ENCODE measurements around the gene SPACA7. TPM values are rescaled to one million over a fixed set of nuclear protein-coding genes. Genes with fewer than 3 reads are reported as not detected.

The SPACA7 gene, protein sequence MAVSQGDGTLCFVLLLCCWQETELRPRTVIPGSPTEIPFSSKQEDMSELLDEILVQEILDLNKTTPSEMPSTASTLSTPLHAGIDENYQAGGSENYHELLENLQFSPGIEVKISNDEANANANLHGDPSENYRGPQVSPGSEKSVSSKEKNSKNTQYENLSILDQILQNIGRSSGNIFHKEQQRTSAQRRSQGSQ
- not detected for polyA plus RNA-seq (ENCODE audit: insufficient read length in 3 of 3)
- long read RNA-seq, donor 1, result 0 reads
- long read RNA-seq, donor 2, result 0 reads
- long read RNA-seq, donor 3, result 0 reads
- long read RNA-seq, donor 4, result 0 reads
- long read RNA-seq, donor 5, result 0 reads
- long read RNA-seq, donor 6, result 0 reads
- long read RNA-seq, donor 7, result 0 reads
- long read RNA-seq, donor 8, result 0 reads
- long read RNA-seq, donor 9, result 0 reads
- long read RNA-seq, donor 10, result 0 reads
- long read RNA-seq, donor 11, result 0 reads
- long read RNA-seq, donor 12, result 0 reads
- long read RNA-seq, donor 13, result 0 reads
- long read RNA-seq, donor 14, result 0 reads
- long read RNA-seq, donor 15, result 0 reads
- long read RNA-seq, donor 16, result 0 reads

DNA sequence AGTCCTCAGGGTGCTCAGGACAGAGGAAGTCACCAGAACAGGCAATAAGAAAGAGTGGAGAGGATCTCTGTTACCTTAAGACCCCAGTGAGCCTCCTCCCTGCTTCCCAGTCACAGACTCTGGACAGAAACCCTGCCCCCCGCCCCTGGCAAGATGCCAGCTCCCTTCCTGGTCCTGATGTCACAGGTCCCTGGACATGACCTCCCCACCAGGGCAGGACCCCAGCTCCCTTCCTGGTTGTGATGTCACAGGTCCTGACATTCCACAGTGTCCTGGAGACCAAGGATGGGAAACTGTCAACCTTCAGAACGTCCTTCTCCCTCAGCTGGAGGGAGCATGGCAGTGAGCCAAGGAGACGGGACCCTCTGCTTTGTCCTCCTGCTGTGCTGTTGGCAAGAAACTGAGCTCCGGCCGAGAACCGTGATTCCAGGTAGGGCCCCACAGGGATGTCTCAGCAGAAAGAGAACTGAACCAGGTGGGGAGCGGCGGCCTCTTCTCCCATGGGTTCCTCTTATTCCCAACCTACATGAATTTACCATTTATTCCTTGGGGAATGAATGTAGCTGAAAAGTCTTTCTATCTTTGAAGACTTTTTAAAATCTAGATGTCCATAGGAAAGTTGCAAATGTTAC, at the start of gene SPACA7:
SPACA7 (plus strand) TSS at position 306 of the 632 bp plus-strand sequence; CDS start at position 337, 31 bp downstream.
- no peak for DNase-seq (ENCODE audit: extremely low read depth in 1 of 11, low read depth in 9 of 11, low spot score in 4 of 11)

DNA sequence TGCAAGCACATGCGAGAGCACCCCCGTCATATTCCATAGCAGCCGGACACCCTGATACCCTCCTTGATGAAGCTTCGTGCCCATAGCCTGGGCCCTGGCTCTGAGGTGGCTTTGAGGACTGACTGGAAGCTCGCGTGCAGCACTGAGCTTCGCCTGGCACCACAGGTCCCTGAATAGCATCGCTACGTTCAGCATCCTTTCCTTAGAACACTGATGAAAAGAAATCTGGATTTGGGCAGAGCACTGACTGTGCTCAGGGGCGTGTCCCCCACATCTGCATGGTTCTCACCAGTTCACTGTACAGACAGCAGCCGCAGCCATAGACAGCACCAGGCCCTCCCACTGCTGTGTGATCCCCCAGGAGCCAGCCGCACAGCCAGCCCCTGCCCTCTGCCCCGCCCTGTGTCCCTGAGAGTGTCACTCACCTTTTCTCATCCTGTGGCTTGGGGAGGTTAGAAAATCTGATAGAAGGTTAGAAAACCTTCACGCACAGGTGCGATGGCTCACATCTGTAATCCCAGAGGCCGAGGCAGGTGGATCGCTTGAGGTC, 49.3 kb upstream of the SPACA7 start:
- DNase-seq (ENCODE audit: extremely low read depth in 1 of 11, low read depth in 9 of 11, low spot score in 4 of 11), result no peak

DNA sequence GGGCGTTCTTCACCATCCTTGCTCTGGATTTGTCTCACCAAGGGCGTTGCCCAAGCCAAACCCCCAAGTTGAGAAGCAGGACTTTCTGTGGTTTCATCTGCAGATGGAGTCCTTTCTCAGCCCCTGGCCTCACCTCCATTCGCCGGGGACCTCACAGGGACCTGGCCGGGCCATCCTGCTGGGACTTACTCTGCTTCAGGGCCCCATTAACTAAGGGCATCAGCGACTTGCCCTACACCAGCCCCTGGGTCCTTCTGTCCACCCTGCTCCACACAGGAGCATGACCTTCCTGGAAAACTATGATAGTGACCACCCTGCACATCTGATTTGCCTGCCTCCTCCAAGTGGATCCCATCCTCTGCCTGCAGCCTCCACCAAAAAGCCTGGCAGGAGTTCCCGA, 47.2 kb upstream of the SPACA7 start:
- DNase-seq (ENCODE audit: extremely low read depth in 1 of 11, low read depth in 9 of 11, low spot score in 4 of 11), result no peak

DNA sequence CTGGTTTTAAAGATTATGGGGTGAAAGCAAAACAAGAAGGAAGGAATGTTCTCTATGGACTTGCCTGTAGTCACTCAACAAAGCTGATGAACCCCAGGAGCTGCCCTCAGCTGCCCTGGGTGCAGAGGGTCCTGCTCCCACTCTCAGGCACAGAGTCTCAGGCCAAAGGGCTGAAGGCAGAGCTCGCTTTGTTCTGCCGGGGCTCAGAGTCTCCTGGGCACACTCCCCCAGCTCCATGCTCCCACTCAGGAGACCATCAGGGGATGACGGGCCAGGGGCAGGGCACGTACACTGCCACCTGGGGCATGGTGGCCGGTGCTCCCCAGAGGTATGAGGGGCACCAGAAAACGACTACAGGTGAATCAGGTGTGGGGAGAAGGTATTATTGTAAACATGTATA, 46.8 kb upstream of the SPACA7 start:
- no peak for DNase-seq (ENCODE audit: extremely low read depth in 1 of 11, low read depth in 9 of 11, low spot score in 4 of 11)

DNA sequence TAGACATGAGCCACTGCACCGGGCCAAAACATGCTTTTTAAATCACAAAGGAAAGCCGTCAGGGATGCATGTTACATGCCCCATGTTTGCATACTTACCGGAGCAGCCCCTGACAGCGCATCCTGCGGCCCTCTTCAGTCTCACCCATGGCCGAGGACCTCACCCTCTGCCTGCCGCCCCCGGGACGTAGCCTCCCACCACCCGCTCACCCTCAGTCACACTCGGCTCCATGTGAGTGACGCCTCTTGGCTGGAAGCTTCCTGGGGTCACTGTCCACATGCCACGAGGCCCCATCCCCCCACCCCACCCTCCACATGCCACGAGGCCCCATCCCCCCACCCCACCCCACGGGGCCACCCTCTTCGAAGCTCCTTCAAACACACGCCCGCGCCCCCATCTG, 46.1 kb upstream of the SPACA7 start:
- no peak for DNase-seq (ENCODE audit: extremely low read depth in 1 of 11, low read depth in 9 of 11, low spot score in 4 of 11)

DNA sequence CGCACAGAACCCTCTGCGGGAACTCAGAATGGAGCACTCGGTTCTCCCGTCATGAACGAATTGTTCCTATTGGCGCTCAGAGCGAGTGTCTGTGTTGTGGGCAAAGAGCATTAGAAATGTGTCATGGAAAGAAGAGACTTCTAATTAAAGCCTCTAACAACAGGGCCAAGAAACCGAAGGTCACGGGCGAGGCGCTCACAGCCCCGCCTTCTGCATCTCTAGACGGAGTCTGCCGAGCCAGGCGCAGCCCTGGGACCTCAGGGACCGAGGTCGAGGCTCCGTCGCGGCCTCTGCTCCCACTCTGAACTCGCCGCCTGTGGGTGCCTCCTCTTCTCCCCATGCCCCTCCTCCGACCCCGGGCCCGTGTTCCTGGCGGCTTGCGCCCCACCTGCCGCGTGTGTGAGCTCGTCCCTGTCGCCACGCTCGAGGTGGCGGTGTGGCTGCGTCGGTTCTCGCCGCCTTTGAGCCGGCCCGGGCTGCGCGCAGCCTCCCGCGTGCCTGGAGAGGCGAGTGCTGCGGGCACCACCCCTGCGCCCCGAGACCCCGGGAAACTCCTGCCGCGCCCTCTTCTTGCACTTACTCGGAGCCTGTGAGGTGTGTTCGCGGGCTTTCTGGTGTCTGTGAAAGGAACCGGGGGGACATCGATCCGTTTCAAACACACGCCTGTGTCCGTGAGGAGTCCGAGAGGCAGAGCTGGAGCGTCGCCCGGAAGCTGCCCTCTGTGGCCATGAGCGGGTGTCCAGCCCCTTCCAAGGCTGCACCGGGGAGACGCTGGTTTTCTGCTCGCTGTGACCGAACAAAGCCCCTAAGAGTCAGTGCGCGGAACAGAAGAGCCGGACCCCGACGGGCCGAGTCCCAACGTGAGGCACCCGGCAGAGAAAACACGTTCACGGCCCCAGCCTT, 45.4 kb upstream of the SPACA7 start:
- DNase-seq (ENCODE audit: extremely low read depth in 1 of 11, low read depth in 9 of 11, low spot score in 4 of 11), result no peak

DNA sequence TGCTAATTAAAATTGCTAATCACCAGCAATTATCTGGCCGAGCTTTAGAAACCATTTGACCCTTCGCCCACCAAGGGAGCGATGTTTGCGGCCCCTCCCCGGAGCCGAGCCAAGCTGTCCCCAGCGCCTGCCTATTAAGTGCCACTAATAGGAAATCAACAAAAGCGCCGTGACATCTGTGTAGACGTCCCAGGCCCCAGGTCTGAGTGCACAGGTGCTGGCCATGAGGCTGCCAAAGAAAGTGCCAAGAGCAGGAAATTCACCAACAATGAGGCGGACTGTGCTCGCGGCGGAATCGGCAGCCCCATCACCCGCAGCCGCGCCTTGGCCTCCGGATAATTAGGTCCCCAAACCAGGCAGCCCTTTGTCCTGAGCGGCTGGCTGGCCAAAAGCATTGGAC, 44.5 kb upstream of the SPACA7 start:
- DNase-seq (ENCODE audit: extremely low read depth in 1 of 11, low read depth in 9 of 11, low spot score in 4 of 11), result no peak

DNA sequence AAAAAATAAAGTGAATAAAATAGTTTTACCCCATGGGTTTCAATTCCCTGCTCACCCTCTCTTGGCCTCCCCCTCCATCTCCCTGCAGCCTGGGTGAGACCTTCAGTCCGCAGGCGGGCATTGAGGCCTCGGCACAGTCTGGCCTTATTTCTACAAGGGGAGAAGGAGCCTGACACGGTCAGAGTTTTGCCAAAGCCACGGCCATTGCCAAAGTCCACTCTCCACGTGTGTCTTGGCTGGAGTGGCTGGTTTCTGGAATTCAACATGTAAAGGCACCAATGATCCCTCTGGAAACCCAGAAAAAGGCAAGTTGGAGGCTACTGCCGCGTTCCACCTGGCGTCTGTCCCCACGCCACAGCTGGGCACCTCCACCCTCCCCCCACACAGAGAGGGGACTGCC, 43.4 kb upstream of the SPACA7 start:
- DNase-seq (ENCODE audit: extremely low read depth in 1 of 11, low read depth in 9 of 11, low spot score in 4 of 11), result no peak

DNA sequence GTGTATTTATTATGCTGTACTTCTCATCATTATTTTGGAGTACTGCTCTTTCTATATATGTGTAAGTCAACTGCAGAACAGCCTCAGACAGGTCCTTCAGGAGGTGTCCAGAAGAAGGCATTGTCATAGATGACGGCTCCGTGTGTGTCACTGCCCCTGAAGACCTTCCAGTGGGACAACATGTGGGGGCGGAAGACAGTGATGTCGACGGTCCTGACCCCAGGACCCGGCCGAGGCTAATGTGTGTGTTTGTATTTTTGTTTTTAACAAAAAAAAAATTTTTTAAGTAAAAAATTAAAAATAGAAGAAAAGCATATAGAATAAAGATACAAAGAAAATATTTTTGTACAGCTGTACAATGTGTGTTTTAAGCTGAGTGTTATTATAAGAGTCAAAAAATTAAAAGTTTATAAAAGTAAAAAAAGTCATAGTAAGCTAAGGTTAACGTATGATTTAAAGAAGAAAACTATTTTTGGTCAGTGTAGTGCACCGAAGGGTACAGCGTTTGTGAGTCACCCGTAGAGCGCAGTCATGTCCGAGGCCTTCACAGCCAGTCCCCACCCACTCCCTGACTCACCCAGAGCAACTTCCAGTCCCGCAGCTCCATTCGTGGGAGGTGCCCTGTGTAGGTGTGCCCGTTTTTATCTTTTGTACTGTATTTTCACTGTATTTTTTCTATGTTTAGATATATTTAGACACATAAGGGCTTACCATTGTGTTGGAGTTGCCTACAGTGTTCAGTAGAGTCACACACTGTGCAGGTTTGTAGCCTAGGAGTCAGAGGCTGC, 42.2 kb upstream of the SPACA7 start:
- DNase-seq (ENCODE audit: extremely low read depth in 1 of 11, low read depth in 9 of 11, low spot score in 4 of 11), result no peak

DNA sequence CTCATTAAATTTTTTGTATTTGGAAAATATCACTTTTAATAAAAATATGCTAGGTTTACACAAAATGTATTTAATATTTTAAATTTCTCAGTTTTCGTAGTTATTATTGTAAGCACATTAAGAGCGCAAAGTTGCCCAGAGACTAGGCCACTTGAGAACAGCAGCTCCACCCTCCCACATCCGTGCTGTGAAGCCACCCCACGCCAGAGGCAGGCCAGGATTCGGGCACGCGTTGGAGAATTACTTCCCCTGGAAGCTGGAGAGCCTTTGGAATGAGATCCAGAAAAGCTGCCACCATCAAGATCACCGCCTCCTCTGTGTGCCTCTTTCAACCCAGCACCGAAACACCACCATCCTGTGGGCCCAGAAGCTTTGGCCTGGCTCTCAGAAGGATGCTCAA, 41.0 kb upstream of the SPACA7 start:
- DNase-seq (ENCODE audit: extremely low read depth in 1 of 11, low read depth in 9 of 11, low spot score in 4 of 11), result no peak

DNA sequence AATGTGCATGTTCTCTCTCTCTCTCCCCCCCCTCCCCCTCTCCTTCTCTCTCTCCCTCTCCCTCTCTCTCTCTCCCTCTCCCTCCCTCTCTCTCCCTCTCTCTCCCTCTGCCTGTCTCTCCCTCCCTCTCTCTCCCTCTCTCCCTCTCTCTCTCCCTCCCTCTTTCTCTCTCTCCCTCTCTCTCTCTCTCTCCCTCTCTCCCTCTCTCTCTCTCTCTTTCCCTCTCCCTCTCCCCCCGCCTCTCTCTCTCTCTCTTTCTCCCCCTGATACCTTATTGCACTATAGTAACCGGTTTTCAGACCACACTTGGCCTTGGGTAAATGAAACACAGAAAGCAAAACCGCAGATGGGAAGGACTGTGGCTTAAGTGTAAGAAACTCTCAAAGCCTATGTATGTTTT, 34.7 kb upstream of the SPACA7 start:
- DNase-seq (ENCODE audit: extremely low read depth in 1 of 11, low read depth in 9 of 11, low spot score in 4 of 11), result no peak

DNA sequence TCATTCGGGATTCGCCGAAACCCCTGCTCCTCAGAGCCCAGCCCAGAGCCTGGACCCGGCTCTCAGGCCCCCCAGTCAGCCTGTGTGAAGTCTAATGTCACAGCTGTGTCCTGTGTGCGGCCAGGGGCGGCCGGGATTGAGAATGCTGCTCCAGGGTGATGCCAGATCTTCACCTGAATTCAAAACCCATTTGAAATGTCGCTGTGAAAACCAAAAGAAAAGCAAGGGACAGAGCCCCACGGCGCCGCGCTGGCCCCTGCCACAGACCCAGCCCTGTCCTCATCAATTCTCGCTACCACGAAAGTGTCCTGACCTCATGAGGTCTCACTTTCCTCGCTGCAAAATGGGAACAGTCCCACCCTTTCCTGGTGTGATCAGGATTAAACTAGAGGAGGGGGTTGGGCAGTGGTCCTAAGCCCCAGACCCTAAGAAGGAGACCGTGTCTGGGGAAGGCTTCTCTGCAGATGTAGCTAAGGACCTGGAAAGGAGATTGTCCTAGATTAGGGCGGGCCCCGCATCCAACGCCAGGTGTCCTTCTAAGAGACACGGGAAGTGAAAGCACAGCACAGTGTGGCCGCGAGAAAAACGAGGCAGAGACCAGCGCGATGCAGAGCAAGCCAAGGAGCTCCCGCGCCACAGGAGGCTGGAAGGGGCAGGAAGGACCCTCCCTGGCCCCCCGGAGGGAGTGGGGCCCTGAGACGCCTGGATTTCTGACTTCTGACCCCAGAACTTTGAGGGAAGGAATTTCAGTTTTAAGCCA, 34.0 kb upstream of the SPACA7 start:
- DNase-seq (ENCODE audit: extremely low read depth in 1 of 11, low read depth in 9 of 11, low spot score in 4 of 11), result no peak

DNA sequence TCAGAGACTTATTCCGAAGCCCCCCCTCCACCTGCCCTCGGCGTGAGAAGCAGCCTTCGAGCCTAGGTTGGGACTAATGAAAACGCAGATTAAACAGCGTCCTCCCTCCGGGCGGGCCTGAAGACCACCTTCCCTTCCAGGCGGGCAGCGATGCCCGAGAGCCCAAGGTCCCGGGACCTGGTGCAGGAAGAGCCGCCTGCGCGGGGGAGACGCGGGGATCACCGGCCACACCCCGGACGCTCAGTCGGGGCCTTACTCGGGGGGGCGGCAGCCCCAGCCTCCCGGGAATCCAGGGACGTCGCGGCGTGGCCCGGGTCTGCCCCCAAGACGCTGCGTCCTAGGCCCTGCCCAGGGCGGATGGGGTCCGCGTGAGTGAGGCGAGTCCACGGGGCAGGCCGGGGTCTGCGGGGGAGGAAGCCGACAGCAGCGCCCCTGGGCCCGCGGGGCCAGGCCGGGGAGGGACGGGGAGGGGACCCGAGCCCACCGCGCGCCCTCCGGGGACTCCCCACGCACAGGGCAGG, 33.3 kb upstream of the SPACA7 start:
- no peak for DNase-seq (ENCODE audit: extremely low read depth in 1 of 11, low read depth in 9 of 11, low spot score in 4 of 11)

DNA sequence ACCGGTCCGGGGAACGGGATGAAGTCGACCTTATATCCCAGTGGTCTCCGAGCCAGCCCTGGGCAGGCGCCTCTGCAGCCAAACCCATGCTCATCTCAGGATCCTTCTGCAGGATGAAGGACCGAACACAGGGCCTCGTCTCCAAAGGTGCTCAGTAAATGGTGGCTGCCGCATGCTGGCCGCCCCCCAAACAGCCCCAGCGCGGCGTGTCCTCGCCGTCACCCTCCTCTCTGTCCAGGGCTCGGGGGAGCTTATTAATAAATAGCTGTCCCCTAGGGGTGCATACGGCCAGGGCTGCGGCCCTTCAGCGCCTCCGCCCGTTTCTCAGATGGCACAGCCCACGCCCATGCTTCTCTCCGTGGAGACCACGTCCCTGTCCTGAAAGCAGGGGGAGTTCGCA, 32.6 kb upstream of the SPACA7 start:
- no peak for DNase-seq (ENCODE audit: extremely low read depth in 1 of 11, low read depth in 9 of 11, low spot score in 4 of 11)

DNA sequence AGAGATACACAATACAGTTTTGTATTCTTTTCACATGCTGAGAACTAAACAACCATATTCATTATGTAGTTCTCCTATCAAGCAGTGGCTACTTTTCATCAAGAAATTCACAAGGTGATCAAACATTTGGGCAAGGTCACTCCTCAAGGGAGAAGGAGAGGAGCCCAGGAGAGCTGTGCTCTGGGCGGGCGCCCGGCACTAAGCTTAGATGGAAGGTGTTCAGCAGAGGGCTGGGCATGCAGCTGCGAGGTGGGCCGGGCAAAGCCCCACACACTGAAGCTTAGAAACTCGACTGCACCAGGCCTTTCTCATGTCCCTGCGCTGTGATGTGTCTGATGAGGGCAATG, 30.4 kb upstream of the SPACA7 start:
- no peak for DNase-seq (ENCODE audit: extremely low read depth in 1 of 11, low read depth in 9 of 11, low spot score in 4 of 11)

DNA sequence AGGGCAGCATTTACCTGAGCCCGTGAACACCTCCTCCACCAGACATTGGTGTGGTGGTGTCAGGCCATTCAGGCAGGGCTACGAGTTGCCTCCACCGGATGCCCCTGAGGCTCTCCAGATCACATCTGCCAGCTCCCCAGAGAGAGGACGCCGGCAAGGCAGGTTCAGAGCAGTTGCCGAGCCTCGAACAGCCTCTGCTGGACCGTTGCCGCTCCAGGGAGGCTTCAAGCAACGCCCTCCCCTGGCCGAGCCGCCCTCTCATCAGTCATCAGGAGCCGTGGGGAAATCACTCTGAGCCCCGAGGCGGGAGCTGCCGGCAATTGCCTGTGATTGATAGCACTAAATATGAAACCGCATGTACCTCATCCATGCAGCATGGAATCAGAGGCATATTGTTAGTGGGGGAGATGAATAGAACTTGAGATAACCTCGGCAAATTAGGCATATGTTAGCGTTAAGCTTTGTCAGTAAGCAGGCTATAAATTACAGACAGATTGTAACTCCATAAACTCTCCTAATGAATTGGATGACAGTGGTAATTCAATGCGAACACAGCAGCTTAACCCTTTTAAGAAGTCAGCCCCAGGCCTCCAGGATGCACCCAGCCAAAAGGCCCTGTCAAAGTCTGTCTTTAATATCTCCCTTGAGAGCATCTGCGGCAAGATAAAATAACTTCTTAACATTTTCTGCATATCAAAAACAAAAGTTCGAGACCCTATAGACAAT, 29.8 kb upstream of the SPACA7 start:
- DNase-seq (ENCODE audit: extremely low read depth in 1 of 11, low read depth in 9 of 11, low spot score in 4 of 11), result peak in 6 of 11 donors; percentile 21 to 43 (median 27)

DNA sequence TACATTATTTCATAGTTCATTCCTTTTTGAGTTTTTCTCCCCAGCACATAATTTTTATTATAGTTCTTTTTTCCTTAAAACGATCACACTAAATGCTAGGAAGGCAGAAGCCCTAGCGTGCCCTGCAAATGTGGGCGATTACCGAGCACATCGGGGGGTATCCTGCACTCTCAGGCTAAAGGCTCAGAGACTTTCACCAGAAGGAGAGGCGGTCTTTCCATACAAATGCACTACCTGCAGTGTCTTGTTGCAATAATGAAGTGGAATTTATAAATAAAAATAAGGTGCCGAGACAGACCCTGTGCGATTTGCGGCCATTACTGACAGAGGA, 29.3 kb upstream of the SPACA7 start:
- DNase-seq (ENCODE audit: extremely low read depth in 1 of 11, low read depth in 9 of 11, low spot score in 4 of 11), result no peak
